ENCODE results near the gene PPIG. TPM values are rescaled to one million over a fixed set of nuclear protein-coding genes. Genes with fewer than 3 reads are reported as not detected.
"Not testable (repeated sequence)": the region's sequence is repeated elsewhere in the genome, so short reads cannot be mapped to it uniquely, and the experiment has no call there.

PPIG gene
- total RNA-seq, 4 donors from 2014 or later, result 17.6 to 32.8 (median 28.8) TPM

- Histone ChIP-seq H3K4me3 (no peak overlapping the region), H3K4me1 (peaks cover 5 to 41% (median 9%) of the 10 kb centered on the region in 3 donors), H3K27me3 (no peaks in the 10 kb centered on the region), H3K36me3 (peaks cover 0 to 12% (median 0%) of the 10 kb centered on the region in 3 donors), H3K9me3 (no peaks in the 10 kb centered on the region), H3K27ac (no peak overlapping the region)
- WGBS, 2 donors, result 86 to 91% methylated on average over 3 of the region's 3 CpGs
- intact Hi-C loops (cut with DNase I), result no loop called here
- TF ChIP-seq POLR2A (IDR thresholded peaks at IDR 0.05), result no peak
- no peak for TF ChIP-seq CTCF (IDR thresholded peaks at IDR 0.05)
- DNase-seq, result no peak
Observed at GRCh38 chr2:169571571-169571970, 12.6 kb upstream of the PPIG start.

GRCh38 chr2:169572189-169572588 lies 12.0 kb upstream of the PPIG start:
- Histone ChIP-seq H3K27ac (no peak overlapping the region), H3K9me3 (no peaks in the 10 kb centered on the region), H3K36me3 (peaks cover 0 to 11% (median 0%) of the 10 kb centered on the region in 3 donors), H3K27me3 (no peaks in the 10 kb centered on the region), H3K4me3 (peak overlapping the region in 1 of 4 donors; percentile 91), H3K4me1 (peaks cover 5 to 41% (median 9%) of the 10 kb centered on the region in 3 donors)
- no peak for DNase-seq
- TF ChIP-seq POLR2A (IDR thresholded peaks at IDR 0.05), result no peak
- TF ChIP-seq CTCF (IDR thresholded peaks at IDR 0.05), result no peak
- WGBS, 2 donors, result 57 to 70% methylated on average over 1 of the region's 1 CpG
- intact Hi-C loops (cut with DNase I), result no loop called here

GRCh38 chr2:169572821-169573159 lies 11.4 kb upstream of the PPIG start:
- Histone ChIP-seq H3K36me3 (peaks cover 0 to 5% (median 0%) of the 10 kb centered on the region in 3 donors), H3K27ac (peak overlapping the region in 3 of 4 donors; percentile 80 to 87 (median 87)), H3K27me3 (no peaks in the 10 kb centered on the region), H3K4me1 (peaks cover 5 to 41% (median 9%) of the 10 kb centered on the region in 3 donors), H3K4me3 (peak overlapping the region; percentile 67 to 91 (median 76)), H3K9me3 (no peaks in the 10 kb centered on the region)
- intact Hi-C loops (cut with DNase I), result no loop called here
- no peak for DNase-seq
- TF ChIP-seq CTCF (IDR thresholded peaks at IDR 0.05) (no peak), POLR2A (IDR thresholded peaks at IDR 0.05) (no peak)
- WGBS, 2 donors, result 2 to 14% methylated on average over 2 of the region's 2 CpGs

- DNase-seq, result peak; percentile 50
- no peak for TF ChIP-seq CTCF (IDR thresholded peaks at IDR 0.05)
- no peak for TF ChIP-seq POLR2A (IDR thresholded peaks at IDR 0.05)
- H3K4me3 ChIP-seq, result peak within 1 kb of the TSS; percentile 67 to 91 (median 76)
- H3K27me3 ChIP-seq, result no peaks in the 10 kb centered on the region
- H3K9me3 ChIP-seq, result no peaks in the 10 kb centered on the region
- intact Hi-C loops (cut with DNase I), result no loop called here
- peak within 1 kb of the TSS; percentile 72 to 87 (median 84) for H3K27ac ChIP-seq
- peaks cover 5 to 41% (median 9%) of the 10 kb centered on the region in 3 donors for H3K4me1 ChIP-seq
- H3K36me3 ChIP-seq, result no peaks in the 10 kb centered on the region
- 1% methylated on average over 27 to 30 of the region's 33 CpGs for WGBS, 2 donors
Observed at GRCh38 chr2:169573160-169573973, 10.8 kb upstream of the PPIG start, which contains the start of gene FASTKD1. Gene FASTKD1, minus strand, starts transcription at chr2:169573865. Its CDS starts 1,836 bp downstream, at chr2:169572029.

- Histone ChIP-seq H3K27me3 (no peaks in the 10 kb centered on the region), H3K4me3 (peak overlapping the region; percentile 67 to 91 (median 76)), H3K9me3 (no peaks in the 10 kb centered on the region), H3K4me1 (peaks cover 5 to 41% (median 9%) of the 10 kb centered on the region in 3 donors), H3K36me3 (no peaks in the 10 kb centered on the region), H3K27ac (peak overlapping the region; percentile 72 to 87 (median 84))
- no peak for DNase-seq
- WGBS, 2 donors, result 27 to 35% methylated on average over 6 of the region's 6 CpGs
- intact Hi-C loops (cut with DNase I), result no loop called here
- TF ChIP-seq CTCF (IDR thresholded peaks at IDR 0.05), result no peak
- TF ChIP-seq POLR2A (IDR thresholded peaks at IDR 0.05), result no peak
Observed at GRCh38 chr2:169573974-169574299, 10.2 kb upstream of the PPIG start.

- H3K4me3 ChIP-seq; H3K27me3 ChIP-seq; DNase-seq; H3K9me3 ChIP-seq; H3K36me3 ChIP-seq; intact Hi-C loops (cut with DNase I); H3K27ac ChIP-seq: not testable (repeated sequence)
- WGBS, 2 donors, result 78 to 90% methylated on average over 5 of the region's 5 CpGs
- H3K4me1 ChIP-seq, result peaks cover 5 to 39% (median 9%) of the 10 kb centered on the region in 3 donors
Observed at GRCh38 chr2:169574539-169574938, 9.6 kb upstream of the PPIG start.

- H3K27me3 ChIP-seq; H3K27ac ChIP-seq; H3K9me3 ChIP-seq; intact Hi-C loops (cut with DNase I); DNase-seq; H3K36me3 ChIP-seq; H3K4me3 ChIP-seq: not testable (repeated sequence)
- no CpG with 5 or more reads among the region's 36 CpGs for WGBS, 2 donors
- peaks cover 5 to 32% (median 9%) of the 10 kb centered on the region in 3 donors for H3K4me1 ChIP-seq
Observed at GRCh38 chr2:169575264-169575663, 8.9 kb upstream of the PPIG start.
